T-helper 1 cell treated with Interleukin-12 subunit alpha and Interleukin-12 subunit beta and Interleukin-4 antibody, amounts not matched to agents 30 μg/mL and 1 μg/mL, for 36 hours (primary cell): ENCODE data around the gene SPOUT1.
"Not testable (repeated sequence)": the region's sequence is repeated elsewhere in the genome, so short reads cannot be mapped to it uniquely, and the experiment has no call there.

Experiments
- H3K27ac Mint-ChIP-seq: one replicate; pipeline ENCODE4 v1.8.0; 2021; ENCODE audit warnings: mild to moderate bottlenecking, mixed read lengths
- H3K27me3 Mint-ChIP-seq: one replicate; pipeline ENCODE4 v1.8.0; 2021; ENCODE audit warnings: low read depth, mixed read lengths
- H3K36me3 Mint-ChIP-seq: one replicate; pipeline ENCODE4 v1.8.0; 2021; ENCODE audit warnings: low read depth, mixed read lengths
- H3K4me1 Mint-ChIP-seq: one replicate; pipeline ENCODE4 v1.8.0; 2021; ENCODE audit warnings: low read depth, mixed read lengths
- H3K4me3 Mint-ChIP-seq: one replicate; pipeline ENCODE4 v1.8.0; 2021; ENCODE audit warnings: mild to moderate bottlenecking, moderate library complexity, mixed read lengths
- H3K9me3 Mint-ChIP-seq: one replicate; pipeline ENCODE4 v1.8.0; 2021; ENCODE audit warnings: mixed read lengths

Gene SPOUT1, protein sequence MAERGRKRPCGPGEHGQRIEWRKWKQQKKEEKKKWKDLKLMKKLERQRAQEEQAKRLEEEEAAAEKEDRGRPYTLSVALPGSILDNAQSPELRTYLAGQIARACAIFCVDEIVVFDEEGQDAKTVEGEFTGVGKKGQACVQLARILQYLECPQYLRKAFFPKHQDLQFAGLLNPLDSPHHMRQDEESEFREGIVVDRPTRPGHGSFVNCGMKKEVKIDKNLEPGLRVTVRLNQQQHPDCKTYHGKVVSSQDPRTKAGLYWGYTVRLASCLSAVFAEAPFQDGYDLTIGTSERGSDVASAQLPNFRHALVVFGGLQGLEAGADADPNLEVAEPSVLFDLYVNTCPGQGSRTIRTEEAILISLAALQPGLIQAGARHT

DNA sequence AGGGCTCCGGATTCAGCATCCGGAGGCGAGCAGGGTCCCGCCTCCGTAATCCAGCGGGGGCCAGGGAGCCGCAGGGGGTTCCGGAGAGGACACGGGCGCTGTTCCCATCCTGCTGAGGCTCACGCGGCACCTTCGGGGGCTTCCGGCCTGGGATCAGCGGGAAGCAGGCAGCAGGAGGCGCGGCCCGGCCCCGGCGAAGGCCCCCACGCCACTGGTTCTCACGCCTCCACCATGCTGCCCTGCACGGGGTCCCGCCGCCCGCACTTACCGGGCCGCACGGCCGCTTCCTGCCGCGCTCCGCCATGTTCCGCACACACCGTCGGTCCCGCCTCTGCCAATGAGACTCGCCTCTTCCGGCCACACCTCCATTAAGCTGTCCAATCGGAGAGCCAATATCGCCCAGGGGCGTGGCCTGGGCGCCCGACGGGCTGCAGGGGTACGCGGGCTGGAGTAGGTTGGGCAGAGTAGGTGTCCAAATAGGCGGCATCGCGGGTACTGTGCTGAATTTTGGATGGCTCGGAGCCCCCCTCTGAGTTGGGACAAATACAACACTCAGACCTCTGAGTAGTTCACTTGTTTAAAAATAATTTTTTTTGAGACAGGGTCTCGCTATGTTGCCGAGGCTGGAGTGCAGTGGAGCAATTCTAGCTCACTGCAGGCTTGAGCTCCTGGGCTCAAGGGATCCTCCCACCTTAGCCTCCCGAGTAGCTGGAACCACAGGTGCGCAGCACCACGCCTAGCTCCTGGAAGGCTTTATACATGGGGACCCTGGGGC is at the start of gene SPOUT1:
Gene SPOUT1 (minus strand): TSS at position 318 of the 775 bp plus-strand sequence. CDS start 14 bp downstream, at position 304.
- peaks cover 19% of the 10 kb centered on the region for H3K36me3 Mint-ChIP-seq
- H3K27me3 Mint-ChIP-seq, result no peaks in the 10 kb centered on the region
- no peaks in the 10 kb centered on the region for H3K9me3 Mint-ChIP-seq
- H3K4me1 Mint-ChIP-seq, result peaks cover 15% of the 10 kb centered on the region
- H3K27ac Mint-ChIP-seq, result peak within 1 kb of the TSS; percentile 89
- peak within 1 kb of the TSS; percentile 93 for H3K4me3 Mint-ChIP-seq

GRCh38 chr9:128877852-128878251 is 48.3 kb upstream of the SPOUT1 start:
- Mint-ChIP-seq H3K27me3 (no peaks in the 10 kb centered on the region), H3K4me3 (no peak overlapping the region), H3K36me3 (peaks cover 6% of the 10 kb centered on the region), H3K9me3 (no peaks in the 10 kb centered on the region), H3K27ac (no peak overlapping the region), H3K4me1 (peaks cover 16% of the 10 kb centered on the region)

DNA sequence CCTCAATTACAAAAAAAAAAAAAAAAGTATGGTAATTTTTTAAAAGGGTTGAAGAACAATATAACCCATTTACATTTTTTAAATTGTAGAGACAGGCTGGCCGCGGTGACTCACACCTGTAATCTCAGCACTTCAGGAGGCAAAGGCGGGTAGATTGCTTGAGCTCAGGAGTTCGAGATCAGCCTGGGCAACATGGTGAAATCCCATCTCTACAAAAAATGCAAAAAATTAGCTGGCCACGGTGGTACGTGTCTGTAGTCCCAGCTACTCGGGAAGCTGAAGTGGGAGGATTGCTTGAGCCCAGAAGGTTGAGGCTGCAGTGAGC is 41.3 kb upstream of the SPOUT1 start:
- H3K27ac Mint-ChIP-seq, H3K4me3 Mint-ChIP-seq, H3K4me1 Mint-ChIP-seq, H3K27me3 Mint-ChIP-seq, H3K36me3 Mint-ChIP-seq, H3K9me3 Mint-ChIP-seq: not testable (repeated sequence)

DNA sequence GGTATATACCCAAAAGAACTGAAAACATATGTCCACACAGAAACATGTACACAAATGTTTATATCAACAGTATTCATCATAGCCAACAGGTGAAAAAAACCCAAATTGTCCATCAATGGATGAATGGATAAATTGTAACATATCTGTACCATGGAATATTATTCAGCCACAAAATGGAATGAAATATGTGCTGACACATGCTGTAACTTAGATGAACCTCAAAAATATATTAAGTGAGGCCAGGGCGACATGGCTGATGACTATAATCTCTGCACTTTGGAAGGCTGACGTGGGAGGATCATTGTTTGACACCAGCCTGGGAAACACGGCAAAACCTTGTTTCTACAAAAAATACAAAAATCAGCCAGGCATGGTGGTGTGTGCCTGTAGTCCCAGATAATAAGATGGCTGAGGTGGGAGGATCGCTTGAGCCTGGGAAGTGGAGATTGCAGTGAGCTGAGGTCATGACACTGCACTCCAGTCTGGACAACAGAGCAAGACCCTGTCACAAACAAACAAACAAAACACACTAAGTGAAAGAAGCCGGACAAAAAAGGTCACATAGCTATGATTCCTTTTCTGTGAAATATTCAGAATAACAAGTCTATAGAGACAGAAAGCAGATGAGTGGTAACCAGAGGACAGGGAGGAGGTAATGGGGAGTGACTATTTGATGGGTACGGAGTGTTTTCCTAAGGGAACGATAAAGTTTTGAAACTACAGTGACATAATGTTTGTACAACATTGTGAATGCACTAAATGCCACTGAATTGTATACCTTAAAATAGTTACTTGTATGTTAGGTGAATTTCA is 40.7 kb upstream of the SPOUT1 start:
- Mint-ChIP-seq H3K36me3 (no peaks in the 10 kb centered on the region), H3K27ac (no peak overlapping the region), H3K27me3 (no peaks in the 10 kb centered on the region), H3K9me3 (no peaks in the 10 kb centered on the region), H3K4me1 (no peaks in the 10 kb centered on the region), H3K4me3 (no peak overlapping the region)

DNA sequence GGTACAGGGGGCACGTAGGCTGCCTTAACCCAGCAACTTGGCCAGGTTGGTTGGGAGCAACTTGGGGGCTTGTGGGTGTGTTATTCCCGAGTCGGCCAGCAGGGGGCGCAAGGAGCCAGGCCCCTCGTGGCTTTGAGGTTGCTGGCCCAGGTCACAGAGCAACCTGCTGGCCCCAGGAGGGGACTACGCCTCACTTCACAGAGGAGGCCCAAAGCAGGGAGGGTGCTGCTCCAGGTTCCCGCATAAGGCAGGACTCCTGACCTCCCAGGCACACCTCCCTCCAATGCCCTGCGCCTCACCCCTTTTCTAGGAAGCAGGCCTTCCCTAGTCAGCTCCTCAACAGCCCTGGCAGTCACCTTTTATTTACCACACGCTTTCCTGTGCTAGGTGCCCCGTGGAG is 34.1 kb upstream of the SPOUT1 start:
- no peaks in the 10 kb centered on the region for H3K36me3 Mint-ChIP-seq
- H3K4me3 Mint-ChIP-seq, result no peak overlapping the region
- no peak overlapping the region for H3K27ac Mint-ChIP-seq
- no peaks in the 10 kb centered on the region for H3K27me3 Mint-ChIP-seq
- H3K9me3 Mint-ChIP-seq, result no peaks in the 10 kb centered on the region
- peaks cover 4% of the 10 kb centered on the region for H3K4me1 Mint-ChIP-seq

- Mint-ChIP-seq H3K27ac (no peak overlapping the region), H3K4me3 (no peak overlapping the region), H3K27me3 (no peaks in the 10 kb centered on the region), H3K4me1 (peaks cover 4% of the 10 kb centered on the region), H3K9me3 (no peaks in the 10 kb centered on the region), H3K36me3 (no peaks in the 10 kb centered on the region)
These were observed 32.8 kb upstream of the SPOUT1 start for GRCh38 chr9:128862401-128862851.

GRCh38 chr9:128861501-128861900 is 31.9 kb upstream of the SPOUT1 start:
- H3K27ac Mint-ChIP-seq, result no peak overlapping the region
- H3K27me3 Mint-ChIP-seq, result no peaks in the 10 kb centered on the region
- H3K4me1 Mint-ChIP-seq, result peaks cover 4% of the 10 kb centered on the region
- H3K36me3 Mint-ChIP-seq, result no peaks in the 10 kb centered on the region
- no peaks in the 10 kb centered on the region for H3K9me3 Mint-ChIP-seq
- H3K4me3 Mint-ChIP-seq, result no peak overlapping the region

- H3K9me3 Mint-ChIP-seq, result no peaks in the 10 kb centered on the region
- no peaks in the 10 kb centered on the region for H3K36me3 Mint-ChIP-seq
- H3K27me3 Mint-ChIP-seq, result no peaks in the 10 kb centered on the region
- no peak overlapping the region for H3K4me3 Mint-ChIP-seq
- peaks cover 4% of the 10 kb centered on the region for H3K4me1 Mint-ChIP-seq
- H3K27ac Mint-ChIP-seq, result no peak overlapping the region
These were observed 31.3 kb upstream of the SPOUT1 start for GRCh38 chr9:128860937-128861336.

DNA sequence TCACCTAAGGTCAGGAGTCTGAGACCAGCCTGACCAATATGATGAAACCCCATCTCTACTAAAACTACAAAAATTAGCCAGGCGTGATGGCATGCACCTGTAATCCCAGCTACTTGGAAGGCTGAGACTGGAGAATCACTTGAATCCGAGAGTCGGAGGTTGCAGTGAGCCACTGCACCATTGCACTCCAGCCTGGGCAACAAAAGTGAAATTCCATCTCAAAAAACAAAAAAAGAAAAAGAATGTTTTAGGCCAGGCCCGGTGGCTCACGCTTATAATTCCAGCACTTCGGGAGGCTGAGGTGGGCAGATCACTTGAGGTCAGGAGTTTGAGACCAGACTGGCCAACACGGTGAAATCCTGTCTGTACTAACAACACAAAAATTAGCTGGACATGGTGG is 28.9 kb upstream of the SPOUT1 start:
- not testable (repeated sequence) for H3K9me3 Mint-ChIP-seq, H3K27ac Mint-ChIP-seq, H3K4me3 Mint-ChIP-seq, H3K27me3 Mint-ChIP-seq, H3K36me3 Mint-ChIP-seq, H3K4me1 Mint-ChIP-seq

DNA sequence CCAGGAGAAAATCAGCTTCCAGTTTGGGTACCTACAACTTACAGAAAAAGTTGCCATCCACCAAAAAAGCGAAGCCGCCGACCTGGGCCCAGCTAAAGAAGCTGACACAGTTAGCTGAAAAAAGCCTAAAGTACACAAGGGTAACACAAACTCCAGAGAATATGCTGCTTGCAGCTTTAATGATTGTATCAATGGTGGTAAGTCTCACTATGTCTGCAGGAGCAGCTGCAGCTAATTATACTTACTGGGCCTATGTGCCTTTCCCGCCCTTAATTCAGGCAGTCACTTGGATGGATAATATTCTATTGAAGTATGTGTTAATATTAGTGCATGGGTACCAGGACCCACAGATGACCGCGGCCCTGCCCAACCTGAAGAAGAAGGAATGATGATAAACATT is 24.9 kb upstream of the SPOUT1 start:
- not testable (repeated sequence) for H3K4me1 Mint-ChIP-seq, H3K4me3 Mint-ChIP-seq, H3K27ac Mint-ChIP-seq, H3K27me3 Mint-ChIP-seq
- H3K9me3 Mint-ChIP-seq, result peaks cover 14% of the 10 kb centered on the region
- H3K36me3 Mint-ChIP-seq, result peaks cover 13% of the 10 kb centered on the region

DNA sequence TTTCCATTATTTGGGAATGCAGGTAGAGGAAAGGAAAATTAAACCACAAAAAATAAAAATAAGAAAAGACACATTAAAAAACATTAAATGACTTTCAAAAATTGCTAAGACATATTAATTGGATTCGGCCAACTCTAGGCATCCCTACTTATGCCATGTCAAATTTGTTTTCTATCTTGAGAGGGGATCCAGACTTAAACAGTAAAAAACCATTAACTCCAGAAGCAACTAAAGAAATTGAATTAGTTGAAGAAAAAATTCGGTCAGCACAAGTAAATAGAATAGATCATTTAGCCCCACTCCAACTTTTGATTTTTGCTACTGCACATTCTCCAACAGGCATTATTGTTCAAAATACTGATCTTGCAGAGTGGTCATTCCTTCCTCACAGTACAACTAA is 23.1 kb upstream of the SPOUT1 start:
- not testable (repeated sequence) for H3K27ac Mint-ChIP-seq, H3K27me3 Mint-ChIP-seq, H3K4me1 Mint-ChIP-seq, H3K4me3 Mint-ChIP-seq
- H3K36me3 Mint-ChIP-seq, result peaks cover 19% of the 10 kb centered on the region
- H3K9me3 Mint-ChIP-seq, result peaks cover 19% of the 10 kb centered on the region

DNA sequence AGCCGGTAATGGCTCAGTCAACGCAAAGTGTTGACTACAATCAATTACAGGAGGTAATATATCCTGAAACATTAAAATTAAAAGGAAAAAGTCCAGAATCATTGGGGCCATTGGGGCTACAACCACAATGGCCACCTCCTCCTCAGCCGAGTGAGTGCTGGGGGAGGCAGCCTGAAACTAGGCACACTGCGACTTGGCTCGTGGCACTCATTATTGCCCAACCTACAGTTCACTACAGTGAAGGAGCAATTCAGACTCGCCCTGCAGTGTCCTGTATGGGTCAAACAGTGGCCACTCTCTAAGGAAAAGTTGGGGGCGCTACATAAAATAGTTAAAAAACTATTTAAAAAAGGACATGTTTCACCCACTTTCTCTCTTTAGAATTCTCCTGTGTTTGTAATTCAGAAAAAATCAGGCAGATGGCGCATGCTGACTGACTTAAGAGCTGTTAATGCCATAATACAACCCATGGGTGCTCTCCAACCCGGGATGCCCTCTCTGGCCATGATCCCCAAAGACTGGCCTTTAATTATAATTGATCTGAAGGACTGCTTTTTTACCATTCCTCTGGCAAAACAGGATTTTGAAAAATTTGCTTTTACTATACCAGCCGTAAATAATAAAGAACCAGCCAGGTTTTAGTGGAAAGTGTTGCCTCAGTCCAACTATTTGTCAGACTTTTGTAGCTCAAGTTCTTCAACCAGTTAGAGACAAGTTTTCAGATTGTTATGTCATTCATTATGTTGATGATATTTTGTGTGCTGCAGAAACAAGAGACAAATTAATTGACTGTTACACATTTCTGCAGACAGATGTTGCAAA is 22.4 kb upstream of the SPOUT1 start:
- H3K4me3 Mint-ChIP-seq, H3K27ac Mint-ChIP-seq, H3K4me1 Mint-ChIP-seq, H3K27me3 Mint-ChIP-seq: not testable (repeated sequence)
- H3K9me3 Mint-ChIP-seq, result peaks cover 19% of the 10 kb centered on the region
- peaks cover 20% of the 10 kb centered on the region for H3K36me3 Mint-ChIP-seq

DNA sequence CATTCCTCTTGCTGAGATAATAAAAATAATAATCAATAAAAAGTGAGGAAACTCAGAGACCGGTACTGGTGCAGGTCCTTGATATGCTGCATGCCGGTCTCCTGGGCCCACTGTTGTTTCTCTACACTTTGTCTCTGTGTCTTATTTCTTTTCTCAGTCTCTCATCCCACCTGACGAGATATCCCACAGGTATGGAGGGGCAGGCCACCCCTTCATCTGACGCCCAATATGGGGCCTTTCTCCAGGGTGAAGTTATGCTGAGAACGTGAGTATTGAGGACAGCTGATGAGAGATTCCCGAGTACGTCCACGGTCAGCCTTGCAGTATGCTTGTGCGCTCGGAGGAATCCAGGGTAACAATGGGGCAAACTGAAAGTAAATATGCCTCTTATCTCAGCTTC is 21.4 kb upstream of the SPOUT1 start:
- H3K9me3 Mint-ChIP-seq, result peaks cover 19% of the 10 kb centered on the region
- H3K36me3 Mint-ChIP-seq, result peaks cover 20% of the 10 kb centered on the region
- not testable (repeated sequence) for H3K27me3 Mint-ChIP-seq, H3K4me3 Mint-ChIP-seq, H3K4me1 Mint-ChIP-seq, H3K27ac Mint-ChIP-seq

GRCh38 chr9:128847803-128848202 is 18.2 kb upstream of the SPOUT1 start:
- Mint-ChIP-seq H3K27me3 (no peaks in the 10 kb centered on the region), H3K4me3 (no peak overlapping the region), H3K27ac (no peak overlapping the region), H3K36me3 (peaks cover 20% of the 10 kb centered on the region), H3K4me1 (no peaks in the 10 kb centered on the region), H3K9me3 (peaks cover 19% of the 10 kb centered on the region)
